Gastroesophageal sphincter (tissue), 4 donors: ENCODE results near the gene PCAT7. TPM values are rescaled to one million over a fixed set of nuclear protein-coding genes. Genes with fewer than 3 reads are reported as not detected.

ENCODE experiments used
- ATAC-seq: fragments of 150-250 bp; one replicate; pipeline ENCODE4 v1.9.1; 2016; ENCODE audit warnings: mild to moderate bottlenecking, moderate library complexity
- H3K27ac ChIP-seq, 4 donors: fragments of 200-600 bp; sonication (generic) in 3 of 4; 1 replicate in 3 of 4; 2 replicates in 1 of 4; pipeline ENCODE4 v1.5.1; 2016 to 2019
- H3K27me3 ChIP-seq: fragments of 200-600 bp; sonication (generic); one replicate; pipeline ENCODE4 v1.5.1; 2019
- H3K36me3 ChIP-seq, 2 donors: fragments of 200-600 bp; sonication (generic); one replicate each; pipeline ENCODE4 v1.5.1; 2019; ENCODE audit warnings: control low read depth in 1 of 2
- H3K4me1 ChIP-seq, 3 donors: fragments of 200-600 bp; sonication (generic); 1 replicate in 2 of 3; 2 replicates in 1 of 3; pipeline ENCODE4 v1.5.1; 2016 to 2019; ENCODE audit warnings: control low read depth in 2 of 3
- H3K4me3 ChIP-seq, 2 donors: fragments of 200-600 bp; sonication (generic); one replicate each; pipeline ENCODE4 v1.5.1; 2019; ENCODE audit warnings: mild to moderate bottlenecking in 1 of 2, moderate library complexity in 1 of 2
- H3K9me3 ChIP-seq, 3 donors: fragments of 200-600 bp; sonication (generic); one replicate each; pipeline ENCODE4 v1.5.1; 2017 to 2019; ENCODE audit warnings: control low read depth in 2 of 3
- EP300 ChIP-seq: sonication (generic); formaldehyde crosslinking; IDR thresholded peaks from one replicate; pipeline ENCODE4 v1.6.1; 2017; ENCODE audit warnings: antibody characterized with exemption, mild to moderate bottlenecking
- POLR2A ChIP-seq, 2 donors: fragments of 450-650 bp; IDR thresholded peaks; one replicate each; pipeline ENCODE4 v1.6.1; 2017; ENCODE audit warnings: antibody characterized with exemption in 2 of 2, mild to moderate bottlenecking in 2 of 2, moderate library complexity in 1 of 2
- POLR2AphosphoS5 ChIP-seq: sonication (generic); formaldehyde crosslinking; IDR thresholded peaks from one replicate; pipeline ENCODE4 v1.6.1; 2017; ENCODE audit warnings: antibody characterized with exemption
- WGBS, 2 donors: methylation state at CpG; one replicate each; pipeline ENCODE4 v1.1.5; 2018; ENCODE audit warnings: low coverage in 1 of 2; 5-methylcytosine and 5-hydroxymethylcytosine counted together
- total RNA-seq, 4 donors: library from RNA; depleted of rRNA; stranded (reverse); fragments of >200 nt; gene quantifications; one replicate each; pipeline ENCODE4 v1.1.0, GENCODE V29; 2016
- TF ChIP-seq, protein P1 (sequence below), 4 experiments: fragments of 200-600 bp in 2 of 4; fragments of 450-650 bp in 2 of 4; sonication (generic) in 1 of 4; IDR thresholded peaks; one replicate each; pipeline ENCODE4 v1.5.1; 2017 to 2019; ENCODE audit warnings: antibody characterized with exemption in 4 of 4, mild to moderate bottlenecking in 2 of 4, moderate library complexity in 2 of 4

PCAT7 gene
- total RNA-seq, 4 donors from 2014 or later: not detected

DNA sequence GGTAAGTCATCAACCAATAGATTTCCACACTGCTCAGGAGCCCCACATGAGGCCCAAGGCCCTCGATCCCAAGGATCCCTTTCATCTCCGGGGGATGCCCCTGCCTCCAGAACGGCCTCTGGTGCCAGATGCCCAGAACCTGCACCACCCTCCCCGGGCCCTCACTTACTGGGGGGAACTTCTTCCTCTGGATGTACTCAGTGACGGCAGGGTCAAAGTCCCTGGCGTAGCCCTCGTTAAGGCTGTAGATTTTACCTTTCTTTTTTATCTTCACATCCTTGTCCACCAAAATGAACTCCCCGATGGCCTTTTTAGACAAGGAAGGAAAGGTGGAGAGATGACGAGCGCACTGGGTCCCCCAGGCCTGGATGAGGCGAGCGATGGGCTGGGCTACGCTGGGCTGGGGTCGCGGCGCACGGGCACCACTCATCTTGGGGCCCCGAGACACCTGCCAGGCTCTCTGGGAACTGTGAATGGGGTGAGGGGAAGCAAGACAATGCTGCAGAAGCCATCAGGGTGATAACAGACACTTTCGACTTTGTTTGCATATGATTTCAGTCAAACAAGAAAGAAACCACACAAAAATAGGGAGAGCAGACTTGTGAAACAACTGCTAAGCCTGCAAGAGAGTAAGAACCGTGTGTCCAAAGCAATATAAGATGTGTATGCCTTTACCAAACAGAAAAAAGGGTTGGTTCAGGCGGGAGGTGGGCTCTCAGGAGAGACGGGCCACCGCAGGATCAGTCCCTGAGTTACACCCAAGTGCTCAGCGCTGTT lies 52.0 kb downstream of the PCAT7 start:
- H3K9me3 ChIP-seq: no peaks in the 10 kb centered on the region
- no peak for ATAC-seq
- H3K4me3 ChIP-seq: no peak overlapping the region
- H3K36me3 ChIP-seq: no peaks in the 10 kb centered on the region
- peaks cover 17% of the 10 kb centered on the region for H3K27me3 ChIP-seq
- WGBS, 2 donors: 89 to 93% methylated on average over 5 to 17 of the region's 24 CpGs
- no peak for TF ChIP-seq POLR2A (IDR thresholded peaks at IDR 0.05)
- TF ChIP-seq EP300: no peak
- TF ChIP-seq, protein P1, sequence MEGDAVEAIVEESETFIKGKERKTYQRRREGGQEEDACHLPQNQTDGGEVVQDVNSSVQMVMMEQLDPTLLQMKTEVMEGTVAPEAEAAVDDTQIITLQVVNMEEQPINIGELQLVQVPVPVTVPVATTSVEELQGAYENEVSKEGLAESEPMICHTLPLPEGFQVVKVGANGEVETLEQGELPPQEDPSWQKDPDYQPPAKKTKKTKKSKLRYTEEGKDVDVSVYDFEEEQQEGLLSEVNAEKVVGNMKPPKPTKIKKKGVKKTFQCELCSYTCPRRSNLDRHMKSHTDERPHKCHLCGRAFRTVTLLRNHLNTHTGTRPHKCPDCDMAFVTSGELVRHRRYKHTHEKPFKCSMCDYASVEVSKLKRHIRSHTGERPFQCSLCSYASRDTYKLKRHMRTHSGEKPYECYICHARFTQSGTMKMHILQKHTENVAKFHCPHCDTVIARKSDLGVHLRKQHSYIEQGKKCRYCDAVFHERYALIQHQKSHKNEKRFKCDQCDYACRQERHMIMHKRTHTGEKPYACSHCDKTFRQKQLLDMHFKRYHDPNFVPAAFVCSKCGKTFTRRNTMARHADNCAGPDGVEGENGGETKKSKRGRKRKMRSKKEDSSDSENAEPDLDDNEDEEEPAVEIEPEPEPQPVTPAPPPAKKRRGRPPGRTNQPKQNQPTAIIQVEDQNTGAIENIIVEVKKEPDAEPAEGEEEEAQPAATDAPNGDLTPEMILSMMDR (IDR thresholded peaks at IDR 0.05): no peak
- no peak for TF ChIP-seq POLR2AphosphoS5
- peaks cover 0 to 9% (median 0%) of the 10 kb centered on the region in 3 donors for H3K4me1 ChIP-seq
- no peak overlapping the region for H3K27ac ChIP-seq

DNA sequence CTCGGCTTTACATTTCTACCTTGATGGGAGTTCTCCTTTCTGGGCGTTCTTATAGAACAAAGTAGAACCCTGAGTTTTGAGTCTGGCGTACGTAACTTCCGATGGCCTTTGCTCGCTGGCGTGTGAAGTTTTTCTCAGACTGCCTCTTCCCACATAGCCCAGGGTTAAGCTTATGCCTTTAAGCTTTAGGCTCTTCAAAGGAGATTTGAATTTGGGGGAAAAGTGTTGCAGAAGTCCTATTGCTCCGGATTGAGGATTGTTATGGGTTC lies 52.5 kb downstream of the PCAT7 start:
- TF ChIP-seq POLR2AphosphoS5 (no peak), EP300 (no peak), POLR2A (IDR thresholded peaks at IDR 0.05) (no peak)
- TF ChIP-seq, protein P1 (IDR thresholded peaks at IDR 0.05): no peak
- 90 to 94% methylated on average over 2 to 8 of the region's 8 CpGs for WGBS, 2 donors
- Histone ChIP-seq H3K4me1 (peaks cover 0 to 9% (median 0%) of the 10 kb centered on the region in 3 donors), H3K4me3 (no peak overlapping the region), H3K36me3 (no peaks in the 10 kb centered on the region), H3K27me3 (peaks cover 18% of the 10 kb centered on the region), H3K9me3 (no peaks in the 10 kb centered on the region), H3K27ac (no peak overlapping the region)
- no peak for ATAC-seq

DNA sequence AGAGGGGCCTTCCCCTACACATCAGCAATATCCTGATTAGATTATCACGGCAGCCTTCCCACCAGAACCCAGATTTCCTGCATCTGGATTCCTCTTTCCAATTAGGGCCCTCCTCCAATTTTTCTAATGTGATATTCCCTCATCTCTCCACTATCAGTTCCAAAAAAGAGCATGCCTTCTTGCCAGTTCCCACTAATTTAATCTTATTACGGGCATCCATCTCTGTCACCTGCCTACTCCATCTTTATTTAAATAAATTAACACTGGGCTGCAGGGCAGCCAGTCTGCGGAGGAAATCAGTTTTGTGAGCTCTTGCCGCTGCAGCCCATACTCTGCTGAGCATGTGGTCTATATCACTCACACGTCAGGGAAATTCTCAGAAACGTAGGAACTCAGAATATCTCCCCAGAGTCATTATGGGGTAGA lies 55.3 kb downstream of the PCAT7 start:
- Histone ChIP-seq H3K36me3 (no peaks in the 10 kb centered on the region), H3K4me1 (no peaks in the 10 kb centered on the region)

DNA sequence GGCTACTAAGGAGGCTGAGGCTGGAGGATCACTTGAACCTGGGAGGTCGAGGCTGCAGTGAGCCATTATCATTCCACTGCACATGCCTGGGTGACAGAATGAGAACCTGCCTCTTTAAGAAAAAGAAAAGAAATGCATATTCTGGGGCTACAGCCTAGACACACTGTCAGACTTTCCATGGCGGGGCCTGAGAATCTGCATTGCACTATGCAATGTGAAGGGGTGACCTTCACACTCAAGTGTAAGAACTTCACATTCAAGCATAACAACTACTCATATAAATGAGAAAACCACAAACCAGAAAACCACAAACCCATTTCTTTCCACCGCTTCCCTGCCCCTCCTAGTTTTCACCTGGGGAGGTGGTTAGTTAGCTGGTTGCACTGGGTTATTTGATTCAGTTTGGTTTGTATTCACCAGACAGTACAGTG lies 56.8 kb downstream of the PCAT7 start:
- no peaks in the 10 kb centered on the region for H3K9me3 ChIP-seq
- no peak overlapping the region for H3K4me3 ChIP-seq
- TF ChIP-seq, protein P1 (IDR thresholded peaks at IDR 0.05): no peak
- TF ChIP-seq EP300 (no peak), POLR2A (IDR thresholded peaks at IDR 0.05) (no peak), POLR2AphosphoS5 (no peak)
- no peaks in the 10 kb centered on the region for H3K4me1 ChIP-seq
- no peak overlapping the region for H3K27ac ChIP-seq
- H3K36me3 ChIP-seq: no peaks in the 10 kb centered on the region
- H3K27me3 ChIP-seq: peaks cover 9% of the 10 kb centered on the region
- WGBS, 2 donors: 92 to 93% methylated on average over 3 of the region's 3 CpGs
- ATAC-seq: no peak

More for the DNA sequence above, 55.3 kb downstream of the PCAT7 start:
- H3K9me3 ChIP-seq: no peaks in the 10 kb centered on the region
- TF ChIP-seq POLR2A (IDR thresholded peaks at IDR 0.05) (no peak), EP300 (no peak)
- TF ChIP-seq, protein P1 (IDR thresholded peaks at IDR 0.05): no peak
- H3K27ac ChIP-seq: no peak overlapping the region
- no peak for ATAC-seq
- 47 to 54% methylated on average over 6 of the region's 6 CpGs for WGBS, 2 donors
- peaks cover 18% of the 10 kb centered on the region for H3K27me3 ChIP-seq
- no peak overlapping the region for H3K4me3 ChIP-seq

DNA sequence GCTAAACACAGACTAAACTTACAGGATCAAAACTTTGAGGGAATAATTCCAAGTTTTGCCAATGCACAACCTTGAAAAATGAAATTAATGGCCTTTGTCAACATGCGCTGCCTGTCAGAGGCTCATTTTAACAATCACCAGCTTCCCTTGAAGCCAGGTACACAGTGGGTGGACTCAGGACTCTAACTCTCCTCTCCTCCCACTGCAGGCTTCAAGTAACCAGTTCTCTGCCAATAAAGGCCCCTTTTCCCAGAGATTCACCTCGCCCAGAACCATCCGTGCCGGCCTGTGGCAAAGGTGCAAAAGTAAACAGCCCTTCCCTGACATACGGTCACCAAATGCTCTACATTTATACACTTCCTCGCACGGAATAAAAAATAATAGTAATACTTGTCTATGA lies 57.2 kb downstream of the PCAT7 start:
- H3K4me1 ChIP-seq: no peaks in the 10 kb centered on the region
- no peak overlapping the region for H3K27ac ChIP-seq
- H3K27me3 ChIP-seq: peaks cover 9% of the 10 kb centered on the region
- TF ChIP-seq EP300 (no peak), POLR2AphosphoS5 (no peak), POLR2A (IDR thresholded peaks at IDR 0.05) (no peak)
- TF ChIP-seq, protein P1 (IDR thresholded peaks at IDR 0.05): no peak
- H3K4me3 ChIP-seq: no peak overlapping the region
- H3K36me3 ChIP-seq: no peaks in the 10 kb centered on the region
- WGBS, 2 donors: 85 to 100% methylated on average over 1 to 7 of the region's 7 CpGs
- no peaks in the 10 kb centered on the region for H3K9me3 ChIP-seq
- ATAC-seq: no peak
